PFSK-1 (cell line): ENCODE measurements around the gene GRAMD2B.

Experiments
- POLR2AphosphoS5 ChIP-seq: IDR thresholded peaks from 2 replicates; pipeline ENCODE4 v1.6.1; 2012; ENCODE audit warnings: low read depth, mild to moderate bottlenecking, control low read depth, low read length, moderate library complexity
- REST ChIP-seq, 2 experiments: IDR thresholded peaks; 2 replicates each; pipeline versions ENCODE4 v1.6.1 to v1.8.0; 2011 to 2012; ENCODE audit warnings: low read depth in 2 of 2, low read length in 2 of 2, control low read depth in 1 of 2, inconsistent platforms in 1 of 2, mild to moderate bottlenecking in 1 of 2, moderate library complexity in 1 of 2; ENCODE audit not compliant: insufficient read depth in 1 of 2
- TAF1 ChIP-seq: IDR thresholded peaks from 2 replicates; pipeline ENCODE4 v1.6.1; 2012; ENCODE audit warnings: low read length, control low read depth, borderline replicate concordance; ENCODE audit not compliant: insufficient read depth

- TF ChIP-seq POLR2AphosphoS5 (no peak), TAF1 (no peak), REST (IDR thresholded peaks at IDR 0.05; ENCODE audit: insufficient read depth in 1 of 2, low read depth in 2 of 2, low read length in 2 of 2) (no peak)
Measured at GRCh38 chr5:126428421-126428820, 5.2 kb downstream of the GRAMD2B start.
